ENCODE data around the gene BACH2. TPM values are rescaled to one million over a fixed set of nuclear protein-coding genes. Genes with fewer than 3 reads are reported as not detected.

BACH2 gene
- total and polyA plus RNA-seq, 2 of the 8 experiments (the other 6 are each of a cell fraction or from before 2014, with no cell fraction given), result 1.9 to 5.9 TPM

DNA sequence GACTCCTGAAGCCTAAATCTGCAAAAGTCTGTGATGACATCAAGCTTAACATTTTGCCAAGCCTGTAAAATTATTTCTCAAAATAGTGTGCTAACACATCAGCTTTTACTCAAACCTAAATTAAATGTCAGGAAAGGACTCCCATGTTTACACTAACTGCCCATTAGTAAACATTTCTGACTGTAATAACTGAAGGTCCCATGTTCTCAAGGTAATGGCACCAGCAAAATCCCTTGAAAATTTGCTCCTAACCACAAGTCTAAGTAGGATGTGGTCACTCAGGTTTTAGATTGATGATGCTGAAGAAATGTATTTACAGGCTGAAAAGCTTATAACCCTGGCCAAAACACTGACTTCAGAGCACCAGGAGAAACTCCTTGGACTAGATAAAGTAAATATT lies 33.0 kb downstream of the BACH2 start:
- no peak for TF ChIP-seq POU5F1 (IDR thresholded peaks at IDR 0.05; ENCODE audit: low read depth, low read length)
- TF ChIP-seq FOSL1 (IDR thresholded peaks at IDR 0.05; ENCODE audit: insufficient read depth, low read depth, low read length), result no peak
- no peak for TF ChIP-seq PHF8 (conservative IDR thresholded peaks at IDR 0.05; ENCODE audit: low read depth, low read length)
- TF ChIP-seq NRF1 (IDR thresholded peaks at IDR 0.05; ENCODE audit: low read depth, low read length), result no peak
- TF ChIP-seq ZNF274 (IDR thresholded peaks at IDR 0.05; ENCODE audit: borderline replicate concordance, extremely low read depth, low read length), result no peak
- TF ChIP-seq ATF2 (IDR thresholded peaks at IDR 0.05; ENCODE audit: low read length), result no peak
- TF ChIP-seq GABPA (IDR thresholded peaks at IDR 0.05; ENCODE audit: borderline replicate concordance, insufficient read depth, low read length), result no peak
- no peak for TF ChIP-seq KDM5A (IDR thresholded peaks at IDR 0.05; ENCODE audit: low read length)
- TF ChIP-seq, protein P1, sequence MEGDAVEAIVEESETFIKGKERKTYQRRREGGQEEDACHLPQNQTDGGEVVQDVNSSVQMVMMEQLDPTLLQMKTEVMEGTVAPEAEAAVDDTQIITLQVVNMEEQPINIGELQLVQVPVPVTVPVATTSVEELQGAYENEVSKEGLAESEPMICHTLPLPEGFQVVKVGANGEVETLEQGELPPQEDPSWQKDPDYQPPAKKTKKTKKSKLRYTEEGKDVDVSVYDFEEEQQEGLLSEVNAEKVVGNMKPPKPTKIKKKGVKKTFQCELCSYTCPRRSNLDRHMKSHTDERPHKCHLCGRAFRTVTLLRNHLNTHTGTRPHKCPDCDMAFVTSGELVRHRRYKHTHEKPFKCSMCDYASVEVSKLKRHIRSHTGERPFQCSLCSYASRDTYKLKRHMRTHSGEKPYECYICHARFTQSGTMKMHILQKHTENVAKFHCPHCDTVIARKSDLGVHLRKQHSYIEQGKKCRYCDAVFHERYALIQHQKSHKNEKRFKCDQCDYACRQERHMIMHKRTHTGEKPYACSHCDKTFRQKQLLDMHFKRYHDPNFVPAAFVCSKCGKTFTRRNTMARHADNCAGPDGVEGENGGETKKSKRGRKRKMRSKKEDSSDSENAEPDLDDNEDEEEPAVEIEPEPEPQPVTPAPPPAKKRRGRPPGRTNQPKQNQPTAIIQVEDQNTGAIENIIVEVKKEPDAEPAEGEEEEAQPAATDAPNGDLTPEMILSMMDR (IDR thresholded peaks at IDR 0.05; ENCODE audit: control extremely low read depth in 1 of 3, insufficient read depth in 1 of 3, low read depth in 1 of 3, low read length in 3 of 3), result no peak
- Histone ChIP-seq H4K5ac (ENCODE audit: insufficient read length, low read depth, low read length) (no peak overlapping the region), H3K18ac (ENCODE audit: extremely low read depth, low read length) (no peak overlapping the region), H2AK5ac (ENCODE audit: low read depth, low read length) (no peak overlapping the region), H4K8ac (ENCODE audit: extremely low read depth, insufficient read depth, low read length) (no peak overlapping the region), H3K36me3 (ENCODE audit: control insufficient read depth in 2 of 4, insufficient read depth in 4 of 4, low read length in 3 of 4) (no peaks in the 10 kb centered on the region), H2BK15ac (ENCODE audit: low read length) (no peak overlapping the region), H3K27me3 (replicated peaks in 1 of 4; ENCODE audit: control insufficient read depth in 3 of 4, extremely low read depth in 1 of 4, insufficient read depth in 3 of 4, low read length in 3 of 4) (no peaks in the 10 kb centered on the region), H2BK12ac (ENCODE audit: low read depth, low read length) (no peak overlapping the region), H3K79me2 (ENCODE audit: control insufficient read depth in 1 of 2, insufficient read depth in 2 of 2, low read length in 2 of 2) (no peaks in the 10 kb centered on the region), H3K4ac (replicated peaks; ENCODE audit: insufficient read length, low read depth, low read length) (no peak overlapping the region), H2BK20ac (ENCODE audit: low read length) (no peak overlapping the region), H3K23me2 (ENCODE audit: low read depth, low read length) (no peaks in the 10 kb centered on the region), H2BK5ac (ENCODE audit: low read depth, low read length) (no peak overlapping the region), H3K4me1 (replicated peaks in 1 of 4; ENCODE audit: control insufficient read depth in 3 of 4, insufficient read depth in 4 of 4, low read length in 3 of 4) (no peaks in the 10 kb centered on the region), H3K4me3 (ENCODE audit: extremely low read depth in 1 of 4, insufficient read depth in 2 of 4, low read depth in 3 of 4, low read length in 4 of 4) (no peak overlapping the region), H3K9me3 (ENCODE audit: insufficient read depth in 2 of 2, low read depth in 1 of 2, low read length in 1 of 2) (no peaks in the 10 kb centered on the region), H3K14ac (ENCODE audit: insufficient read length) (no peak overlapping the region), H3K9ac (replicated peaks in 1 of 4; ENCODE audit: extremely low read depth in 1 of 4, low read depth in 3 of 4, low read length in 3 of 4) (no peak overlapping the region), H3K4me2 (ENCODE audit: insufficient read depth in 1 of 2, low read depth in 2 of 2, low read length in 2 of 2) (no peak overlapping the region), H4K20me1 (replicated peaks in 1 of 2; ENCODE audit: control insufficient read depth in 1 of 2, insufficient read depth in 2 of 2, low read length in 2 of 2) (no peaks in the 10 kb centered on the region), H3K56ac (replicated peaks; ENCODE audit: insufficient read length, low read depth, low read length) (no peak overlapping the region), H3K23ac (ENCODE audit: insufficient read length) (no peak overlapping the region), H4K91ac (replicated peaks; ENCODE audit: insufficient read length, low read length) (no peak overlapping the region), H3K27ac (ENCODE audit: low read depth, low read length) (no peak overlapping the region), H3K79me1 (ENCODE audit: low read depth, low read length) (no peaks in the 10 kb centered on the region), H2AFZ (ENCODE audit: low read length) (no peak overlapping the region), H2BK120ac (replicated peaks; ENCODE audit: low read depth, low read length) (no peak overlapping the region)
- DNase-seq (ENCODE audit: low read depth in 1 of 2, low spot score in 2 of 2), result no peak
- CTCF ChIA-PET (ENCODE audit: partially characterized antibody), result interaction anchor here (1.0 to 2.6 kb wide), 4 partner anchors 8 to 214 kb away, joined by 3 to 10 read pairs (median 6); no protein-coding TSS in a partner anchor
- POLR2A ChIA-PET (ENCODE audit: partially characterized antibody), result no interaction called here
- no peak for FAIRE-seq
